Stimulated activated CD8-positive, alpha-beta memory T cell treated with anti-CD3 and anti-CD28 coated beads, Interleukin-7, amount 100 ng/mL, for 1 hour (primary cell): Measurements from ENCODE around the gene KCNH1.

ENCODE experiments used
- DNase-seq, 2 donors: peaks; one replicate each; pipeline ENCODE4 v3.0.0-alpha.2; 2020; ENCODE audit warnings: low read depth in 2 of 2

Gene KCNH1

GRCh38 chr1:211133836-211134669 lies at the start of gene KCNH1:
TSS of gene KCNH1 (minus strand) at chr1:211134148. CDS start at chr1:211133945, 203 bp downstream.
- DNase-seq: peak; percentile 54 to 59

GRCh38 chr1:211182746-211183145 lies 48.8 kb upstream of the KCNH1 start:
- DNase-seq: no peak

- DNase-seq: no peak
These were observed 40.4 kb upstream of the KCNH1 start for GRCh38 chr1:211174375-211174774.

GRCh38 chr1:211172657-211173056 lies 38.7 kb upstream of the KCNH1 start:
- no peak for DNase-seq

- DNase-seq: no peak
These were observed 35.4 kb upstream of the KCNH1 start for GRCh38 chr1:211169353-211169752.

GRCh38 chr1:211158866-211159265 lies 24.9 kb upstream of the KCNH1 start:
- no peak for DNase-seq

GRCh38 chr1:211155040-211155439 lies 21.1 kb upstream of the KCNH1 start:
- no peak for DNase-seq

- no peak for DNase-seq
These were observed 20.0 kb upstream of the KCNH1 start for GRCh38 chr1:211153932-211154331.

GRCh38 chr1:211148366-211148765 lies 14.4 kb upstream of the KCNH1 start:
- no peak for DNase-seq

GRCh38 chr1:211145944-211146343 lies 12.0 kb upstream of the KCNH1 start:
- no peak for DNase-seq

GRCh38 chr1:211135342-211135950 lies 1.5 kb upstream of the KCNH1 start:
- no peak for DNase-seq

- DNase-seq: no peak
These were observed 534 bp downstream of the KCNH1 start for GRCh38 chr1:211133393-211133835.

- DNase-seq: no peak
These were observed 1.1 kb downstream of the KCNH1 start for GRCh38 chr1:211132721-211133392.

GRCh38 chr1:211129776-211130175 lies 4.2 kb downstream of the KCNH1 start:
- no peak for DNase-seq

GRCh38 chr1:211127166-211127565 lies 6.8 kb downstream of the KCNH1 start:
- DNase-seq: no peak

GRCh38 chr1:211126622-211127021 lies 7.3 kb downstream of the KCNH1 start:
- no peak for DNase-seq

GRCh38 chr1:211118407-211119102 lies 15.4 kb downstream of the KCNH1 start:
- DNase-seq: no peak

GRCh38 chr1:211114446-211114845 lies 19.5 kb downstream of the KCNH1 start:
- no peak for DNase-seq

GRCh38 chr1:211113566-211113965 lies 20.4 kb downstream of the KCNH1 start:
- DNase-seq: no peak

GRCh38 chr1:211111351-211111750 lies 22.6 kb downstream of the KCNH1 start:
- DNase-seq: no peak

GRCh38 chr1:211101481-211101880 lies 32.5 kb downstream of the KCNH1 start:
- no peak for DNase-seq

- DNase-seq: no peak
These were observed 34.6 kb downstream of the KCNH1 start for GRCh38 chr1:211099393-211099792.
